ENCODE measurements around the gene SCTR.
"Not testable (repeated sequence)": the region's sequence is repeated elsewhere in the genome, so short reads cannot be mapped to it uniquely, and the experiment has no call there.

Gene SCTR

DNA sequence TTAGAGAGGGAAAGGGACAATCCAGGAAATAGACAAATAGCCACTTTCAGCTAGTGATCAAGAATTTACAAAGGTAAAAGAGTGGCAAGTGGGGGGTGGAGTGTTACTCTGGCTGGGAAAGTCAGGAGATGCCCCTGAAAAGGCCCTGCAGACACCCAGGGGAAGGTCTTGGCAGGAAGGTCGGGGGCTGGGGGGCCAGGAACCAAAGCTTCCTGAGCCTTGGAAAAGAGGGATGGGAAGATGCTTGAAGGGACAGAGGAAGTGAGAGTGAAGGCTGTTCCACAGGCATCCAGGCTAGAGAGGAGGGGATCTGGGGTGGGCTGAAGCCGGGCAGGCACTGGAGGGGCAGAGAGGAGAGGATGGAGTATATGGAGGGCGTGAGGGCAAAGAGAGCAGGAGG lies 96.5 kb downstream of the SCTR start:
- DNase-seq: no peak

DNA sequence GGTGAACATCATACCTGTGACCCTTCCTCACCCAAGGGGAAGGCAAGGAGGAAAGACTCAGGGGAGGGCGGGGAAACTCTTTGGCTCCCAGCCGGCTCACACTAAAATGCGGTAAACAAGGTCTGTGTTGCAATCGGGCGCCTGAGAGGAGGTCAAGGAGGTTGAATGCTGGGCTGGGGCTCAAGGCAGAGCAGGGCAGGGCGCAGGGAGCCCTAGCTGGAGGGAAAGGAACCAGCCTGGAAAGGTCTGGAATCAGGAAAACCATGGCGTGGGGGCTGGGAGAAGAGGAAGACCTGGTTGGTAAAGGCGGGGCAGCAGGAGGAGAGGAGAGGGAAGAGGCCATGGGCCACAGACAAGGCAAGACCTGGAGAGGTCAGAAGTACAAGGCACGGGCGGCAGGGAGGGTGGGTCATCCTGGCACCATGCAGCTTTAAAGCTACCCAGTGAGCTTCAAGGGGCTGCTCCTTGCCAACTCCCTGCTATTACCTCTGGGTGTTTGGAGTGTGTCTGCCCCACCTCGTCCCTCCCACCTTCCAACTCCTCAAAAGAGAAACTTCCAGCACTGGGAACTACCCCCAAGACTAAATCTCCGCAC lies 97.4 kb downstream of the SCTR start:
- DNase-seq: no peak

DNA sequence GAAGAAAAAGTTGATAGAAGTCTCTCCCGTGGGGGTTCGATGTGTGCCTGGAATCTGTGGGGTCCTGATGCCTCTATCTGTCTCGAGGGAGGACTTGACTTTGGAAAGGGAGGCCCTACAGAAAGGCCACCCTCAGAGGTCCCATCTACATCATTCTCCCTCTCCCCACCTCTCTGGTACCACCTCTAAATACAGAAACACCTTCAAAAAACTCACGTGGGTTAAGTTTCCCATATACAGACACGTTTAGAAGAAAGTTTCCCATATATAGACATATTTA lies 97.9 kb downstream of the SCTR start:
- no peak for DNase-seq

DNA sequence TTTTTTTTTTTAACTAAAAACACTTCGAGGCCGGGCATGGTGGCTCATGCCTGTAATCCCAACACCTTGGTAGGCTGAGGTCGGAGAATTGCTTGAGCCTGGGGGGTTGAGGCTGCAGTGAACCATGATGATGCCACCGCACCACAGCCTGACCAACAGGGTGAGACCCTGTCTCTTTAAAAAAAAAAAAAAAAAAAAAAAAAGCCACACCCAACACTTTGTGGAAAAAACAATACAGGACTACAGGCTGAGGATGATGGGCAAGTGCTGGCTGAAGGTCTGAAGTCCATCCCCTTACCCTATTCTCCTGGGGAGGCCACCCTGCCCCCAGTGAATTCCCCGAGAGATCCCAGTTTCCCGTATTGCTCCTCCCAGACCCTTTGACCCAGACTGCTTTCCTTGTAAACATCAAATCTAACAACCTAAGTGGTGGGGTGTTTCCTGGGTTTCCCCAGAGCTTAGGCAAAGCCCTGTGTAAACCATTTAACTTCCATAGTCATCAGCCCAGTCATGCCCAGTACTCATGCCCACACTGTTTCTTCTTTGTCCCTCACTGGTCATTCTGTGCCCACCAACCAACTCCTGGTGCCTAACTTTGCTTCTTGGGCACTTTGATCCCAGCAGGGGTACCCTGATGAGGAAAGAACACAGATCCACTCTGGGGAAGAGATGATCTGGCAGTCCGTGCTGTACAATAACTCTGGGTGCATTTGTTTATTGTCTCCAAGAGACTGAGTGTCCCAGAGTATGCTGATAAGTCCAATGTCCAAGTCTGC lies 98.5 kb downstream of the SCTR start:
- DNase-seq: no peak

DNA sequence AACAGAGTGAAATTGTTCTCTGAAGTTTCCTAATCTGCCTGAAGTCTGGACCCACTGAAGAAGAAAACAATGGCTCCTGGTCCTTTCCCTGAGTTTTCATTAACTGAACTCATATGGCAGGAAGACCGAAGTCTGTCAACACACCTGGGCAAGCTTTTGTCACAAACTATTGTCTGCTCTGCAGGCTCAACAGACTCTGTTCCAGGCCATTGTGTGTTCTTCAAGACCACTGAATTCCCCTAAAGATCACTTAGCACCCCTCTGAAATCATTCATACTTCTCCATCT lies 99.2 kb downstream of the SCTR start:
- DNase-seq: no peak

DNA sequence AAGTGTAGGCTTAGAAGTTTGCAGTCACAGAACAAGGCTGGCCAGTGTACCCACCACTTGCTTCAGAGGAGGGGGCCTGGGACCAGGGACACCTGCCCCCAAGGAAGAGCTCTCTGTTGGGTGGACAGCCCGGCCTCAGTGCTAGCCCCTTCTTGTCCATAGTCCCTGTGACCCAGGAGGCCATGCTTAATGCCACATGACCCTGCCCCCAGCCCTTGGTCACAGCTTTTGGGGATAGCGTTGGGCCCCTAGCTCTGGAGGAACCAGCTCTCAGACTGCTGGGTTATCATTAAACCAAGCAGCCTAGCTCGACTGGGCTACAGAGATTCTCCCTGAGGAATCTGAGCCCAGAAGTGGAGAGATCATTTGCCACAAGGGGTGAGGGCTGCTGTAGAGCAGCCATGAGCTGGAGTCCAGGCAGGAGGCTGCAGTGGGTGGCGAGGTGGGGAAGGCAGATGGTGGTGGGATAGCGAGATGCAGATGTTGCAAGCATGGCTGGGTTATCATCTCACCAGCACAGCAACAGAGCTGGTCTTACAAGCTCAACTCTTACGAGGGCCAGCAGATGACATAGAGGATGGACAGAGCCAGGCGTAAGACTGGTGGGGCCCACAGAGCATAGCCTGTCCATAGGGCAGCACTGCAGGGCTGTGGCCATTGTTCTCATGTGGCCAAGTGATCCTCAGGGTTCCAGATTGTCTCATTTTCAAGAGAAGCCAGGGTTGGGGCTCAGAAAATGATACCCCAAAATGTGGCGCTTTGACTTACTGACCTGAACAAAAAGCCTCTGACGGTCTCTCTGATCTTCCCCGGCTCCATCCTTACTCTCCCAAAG lies 99.8 kb downstream of the SCTR start:
- no peak for DNase-seq

DNA sequence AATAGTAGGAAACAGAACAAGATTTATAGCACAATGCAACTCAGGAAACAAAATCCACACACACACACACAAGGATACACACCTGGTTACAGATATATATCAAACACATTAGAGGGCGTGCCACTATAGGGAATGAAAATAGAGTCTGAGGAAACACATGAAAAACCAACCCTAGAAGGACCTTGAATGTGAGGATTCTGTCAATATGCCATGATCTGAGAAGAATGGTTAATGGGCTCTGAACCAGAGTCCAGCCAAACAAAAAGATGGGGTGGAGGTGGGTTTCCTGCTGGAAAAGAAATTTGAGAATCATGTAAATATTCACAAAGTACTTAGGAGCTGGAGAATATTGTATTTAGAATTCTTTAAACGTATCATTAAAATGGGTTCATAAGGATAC lies 100.5 kb downstream of the SCTR start:
- DNase-seq: no peak

DNA sequence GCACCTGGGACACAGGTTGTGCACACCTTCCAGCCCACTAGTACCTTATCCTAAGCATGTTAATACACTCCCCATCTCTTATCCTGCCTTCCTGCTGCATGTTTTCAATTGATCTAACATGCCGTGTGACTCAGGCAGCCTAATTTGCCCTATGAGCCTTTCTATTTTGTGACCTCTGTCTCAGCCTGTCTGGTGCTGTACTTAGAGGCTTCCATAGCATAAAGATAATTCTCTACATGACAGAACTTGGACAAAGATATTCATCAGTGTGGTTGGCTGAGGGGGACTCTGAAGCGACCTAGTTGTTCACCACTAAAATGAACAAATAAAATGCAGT lies 101.2 kb downstream of the SCTR start:
- DNase-seq: no peak

DNA sequence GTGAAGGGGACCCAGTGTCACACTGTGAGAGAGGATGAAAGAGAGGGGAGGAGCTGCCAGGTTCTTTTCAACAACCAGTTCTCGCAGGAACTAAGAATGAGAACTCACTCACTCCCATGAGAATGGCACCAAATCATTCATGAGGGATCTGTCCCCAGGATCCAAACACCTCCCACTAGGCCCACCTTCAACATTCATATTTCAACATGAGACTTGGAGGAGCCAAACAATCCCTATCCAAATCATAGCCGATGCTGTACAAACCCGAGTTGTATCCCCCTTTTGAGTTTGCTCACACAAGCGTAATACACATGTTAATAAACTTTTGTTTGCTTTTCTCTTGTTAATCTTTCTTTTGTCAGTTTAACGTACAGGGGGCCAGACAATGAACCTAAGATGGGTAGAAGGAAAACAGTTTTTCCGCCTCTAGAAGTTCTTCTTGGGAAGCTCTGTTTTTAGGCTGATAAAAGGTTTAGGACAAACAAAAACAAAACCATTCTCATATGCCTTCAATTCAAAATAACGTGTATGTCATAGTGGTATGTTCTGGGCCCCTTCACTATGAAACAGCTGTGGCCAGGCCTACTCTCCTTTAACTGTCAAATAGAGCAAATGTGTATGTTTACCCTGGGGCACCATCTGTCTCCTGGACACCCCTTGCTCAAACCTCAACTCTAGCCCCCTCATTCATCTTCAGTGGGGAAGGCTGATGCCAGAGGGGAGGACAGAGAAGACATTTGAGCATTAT lies 101.7 kb downstream of the SCTR start:
- DNase-seq: no peak

DNA sequence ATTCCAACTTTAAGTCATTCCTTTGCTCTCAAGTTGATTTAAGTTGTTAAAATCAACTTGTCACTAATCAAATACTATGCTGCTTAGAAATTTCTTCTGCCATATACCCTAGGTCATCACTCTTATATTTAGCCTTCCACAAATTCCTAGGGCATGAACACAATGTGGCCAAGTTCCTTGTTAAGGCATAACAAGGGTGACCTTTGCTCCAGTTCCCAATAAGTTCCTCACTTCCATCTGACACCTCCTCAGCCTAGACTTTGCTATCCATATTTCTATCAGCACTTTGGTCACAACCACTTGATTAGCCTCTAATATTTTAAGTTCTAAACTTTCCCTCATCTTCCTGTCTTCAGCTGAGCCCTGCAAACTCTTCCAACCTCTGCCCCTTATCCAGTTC lies 102.5 kb downstream of the SCTR start:
- no peak for DNase-seq

DNA sequence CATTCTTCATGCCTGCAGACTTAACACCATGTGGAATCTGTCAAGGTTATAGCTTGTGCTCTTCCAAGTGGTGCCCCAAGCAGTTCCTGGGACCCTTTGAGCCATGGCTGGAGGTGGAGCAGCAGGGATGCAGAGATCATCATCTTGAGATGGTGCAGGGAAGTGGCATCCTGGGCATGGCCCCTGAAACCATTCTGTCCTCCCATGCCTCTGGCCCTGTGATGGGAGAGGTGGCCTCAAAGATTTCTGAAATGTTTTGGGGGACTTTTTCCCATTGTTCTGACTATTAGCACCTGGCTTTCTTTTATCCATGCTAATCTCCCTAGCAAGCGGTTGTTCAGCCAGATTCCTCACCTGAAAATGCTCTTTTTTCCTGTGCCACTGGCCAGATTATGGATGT lies 103.0 kb downstream of the SCTR start:
- DNase-seq: no peak

DNA sequence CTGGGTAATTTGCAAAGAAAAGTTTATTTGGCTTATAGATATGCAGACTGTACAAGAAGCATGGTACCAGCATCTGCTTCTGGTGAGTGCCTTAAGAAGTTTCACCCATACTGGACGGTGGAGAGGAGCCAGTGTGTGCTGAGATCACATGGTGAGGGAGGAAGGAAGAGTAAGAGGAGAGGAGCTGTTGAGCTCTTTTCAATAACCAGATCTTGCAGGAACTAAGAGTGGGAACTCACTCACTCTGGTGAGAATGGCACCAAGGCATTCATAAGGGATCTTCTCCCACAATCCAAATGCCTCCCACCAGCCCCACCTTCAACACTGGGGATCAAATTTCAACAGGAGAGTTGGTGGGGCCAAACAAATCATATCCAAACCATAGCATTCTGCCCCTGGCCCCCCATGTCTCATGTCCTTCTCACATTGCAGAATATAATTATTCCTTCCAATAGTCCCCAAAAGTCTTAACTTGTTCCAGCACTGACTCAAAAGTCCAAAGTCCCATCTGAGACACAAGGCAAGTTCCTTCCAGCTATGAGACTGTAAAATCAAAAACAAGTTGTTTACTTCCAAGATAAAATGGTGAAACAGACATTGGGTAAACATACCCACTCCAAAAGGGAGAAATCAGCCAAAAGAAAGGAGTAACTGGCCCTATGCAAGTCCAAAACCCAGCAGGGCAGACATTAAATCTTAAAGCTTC lies 104.3 kb downstream of the SCTR start:
- DNase-seq: no peak

DNA sequence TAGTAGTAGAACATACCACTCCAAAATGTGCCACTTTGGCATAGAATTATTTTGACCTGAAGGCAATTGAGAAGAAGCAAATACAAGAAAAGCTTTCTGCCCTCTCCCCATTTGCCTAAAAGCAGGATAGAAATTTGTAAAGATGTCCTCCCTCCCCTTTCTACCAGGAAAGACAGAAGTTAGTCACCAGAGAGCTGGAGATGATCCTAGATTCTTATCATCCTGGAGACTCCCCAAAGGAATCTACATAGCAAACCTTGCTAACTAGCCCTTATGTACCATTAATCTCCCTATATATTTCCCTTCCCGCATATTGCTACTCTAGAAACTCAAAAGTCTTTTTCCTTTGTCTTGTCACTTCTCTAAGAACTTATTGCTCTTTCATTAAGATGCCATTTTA lies 105.2 kb downstream of the SCTR start:
- DNase-seq: no peak

DNA sequence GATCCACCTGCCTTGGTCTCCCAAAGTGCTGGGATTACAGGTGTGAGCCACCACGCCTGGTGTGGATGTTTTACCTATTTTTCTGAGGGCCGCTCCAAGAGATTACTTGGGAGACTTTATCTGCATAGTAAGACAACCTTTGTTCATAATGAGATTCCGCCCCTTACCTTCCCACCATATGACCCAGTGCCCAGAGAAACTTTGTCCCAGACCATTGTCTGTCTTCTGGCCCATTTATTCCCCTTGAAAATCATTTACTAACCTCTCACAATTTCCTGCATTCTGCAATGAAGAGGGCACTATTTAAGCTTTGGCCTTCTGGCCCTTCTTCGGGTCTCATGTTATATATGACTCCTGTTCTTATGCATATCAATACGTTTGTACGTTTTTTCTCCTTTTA lies 106.4 kb downstream of the SCTR start:
- DNase-seq: no peak

DNA sequence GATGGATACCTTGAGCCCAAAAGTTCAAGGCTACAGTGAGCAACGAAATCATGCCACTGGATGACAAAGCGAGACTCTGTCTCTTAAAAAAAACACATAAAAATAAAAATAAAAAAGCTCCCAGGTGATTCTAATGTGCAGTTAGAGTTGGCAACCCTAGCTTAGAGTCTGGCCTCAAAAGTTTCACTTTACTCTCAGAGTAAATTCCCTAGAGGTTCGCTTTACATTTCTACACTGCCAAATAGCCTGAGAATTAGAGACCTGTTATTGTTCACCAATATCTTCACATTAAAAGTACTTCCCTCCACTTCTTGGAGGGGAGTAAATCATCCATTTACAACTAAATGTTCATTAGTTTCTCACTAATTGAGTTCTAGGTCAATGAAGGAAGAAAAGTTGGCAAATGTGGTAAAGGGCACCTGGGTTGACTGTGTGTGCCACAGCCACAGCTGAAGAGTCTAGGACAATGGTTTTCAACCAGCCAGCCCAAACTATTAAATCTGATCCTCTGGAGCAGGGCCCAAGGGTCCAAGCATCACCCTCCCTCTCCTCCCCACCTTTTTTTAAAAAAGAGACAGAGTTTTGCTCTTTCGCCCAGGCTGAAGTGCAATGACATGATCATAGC lies 107.9 kb downstream of the SCTR start:
- DNase-seq: no peak

DNA sequence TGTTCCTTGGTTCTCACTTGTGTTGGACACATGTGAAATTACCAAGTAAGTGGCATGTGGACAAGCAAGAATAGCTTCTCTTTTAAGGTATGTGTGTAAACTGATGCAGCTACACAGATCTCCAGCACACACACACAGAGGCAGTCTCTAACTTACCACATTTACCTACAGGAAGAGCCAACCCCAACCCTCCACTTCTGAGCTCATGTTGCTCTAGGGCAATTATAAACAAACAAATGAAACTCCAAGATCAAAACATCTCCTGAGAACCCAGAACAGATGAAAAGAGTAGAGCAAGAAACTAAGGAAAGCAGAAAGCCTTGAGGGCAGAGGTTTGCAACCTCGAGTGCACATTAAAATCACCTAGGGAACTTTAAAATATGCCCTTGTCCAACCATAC lies 108.7 kb downstream of the SCTR start:
- DNase-seq: no peak

DNA sequence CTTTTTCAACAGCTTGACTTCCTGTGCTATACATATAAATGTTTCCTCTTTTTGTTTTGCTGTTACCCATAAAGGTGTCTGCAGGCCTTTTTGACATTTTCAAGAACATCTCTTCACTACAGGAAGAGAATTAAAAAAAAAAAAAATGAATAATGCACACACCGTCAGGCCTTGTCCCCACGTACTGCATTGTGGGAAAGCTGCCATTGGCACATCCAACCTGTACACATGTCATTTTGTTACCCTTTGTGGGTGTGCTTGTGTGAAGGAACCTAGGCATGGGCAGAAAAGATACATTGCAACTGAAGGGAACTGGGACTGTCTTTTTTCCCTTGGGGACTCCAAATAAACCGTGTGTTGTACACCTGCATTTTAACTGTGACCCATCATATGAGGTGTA lies 109.4 kb downstream of the SCTR start:
- no peak for DNase-seq

DNA sequence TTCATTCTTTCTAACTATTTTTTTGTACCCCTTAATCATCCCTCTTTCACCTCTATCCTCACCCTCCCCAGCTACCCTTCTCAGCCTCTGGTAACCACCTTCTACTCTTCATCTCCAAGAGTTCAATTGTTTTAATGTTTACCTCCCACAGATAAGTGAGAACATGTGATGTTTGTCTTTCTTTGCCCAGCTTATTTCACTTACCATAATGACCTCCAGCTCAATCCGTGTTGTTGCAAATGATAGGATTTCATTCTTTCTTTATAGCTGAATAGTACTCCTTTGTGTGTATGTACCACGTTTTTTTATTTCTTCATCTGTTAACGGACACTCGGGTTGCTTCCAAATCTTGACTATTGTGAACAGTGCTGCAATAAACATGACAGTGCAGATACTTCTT lies 114.8 kb downstream of the SCTR start:
- DNase-seq: no peak

DNA sequence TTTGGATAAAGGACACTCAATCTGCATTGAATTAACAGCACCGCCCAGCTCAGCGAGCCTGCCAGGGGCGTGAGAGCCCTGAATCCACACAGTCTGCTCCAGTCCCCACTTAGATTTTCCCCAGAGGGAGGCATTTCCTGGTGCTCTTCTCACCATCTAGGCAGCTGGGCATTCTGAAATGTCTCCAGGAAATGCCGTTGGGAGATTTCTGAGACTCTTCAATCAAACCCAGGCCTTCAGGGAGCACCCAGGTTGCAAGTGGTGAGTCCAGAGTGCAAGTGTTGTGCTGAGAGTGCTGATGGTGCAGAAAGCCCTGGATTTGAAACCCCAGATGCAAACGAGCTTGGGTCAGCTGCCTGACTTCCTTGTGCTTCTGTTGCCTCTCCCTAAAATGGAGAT lies 116.1 kb downstream of the SCTR start:
- DNase-seq: no peak

DNA sequence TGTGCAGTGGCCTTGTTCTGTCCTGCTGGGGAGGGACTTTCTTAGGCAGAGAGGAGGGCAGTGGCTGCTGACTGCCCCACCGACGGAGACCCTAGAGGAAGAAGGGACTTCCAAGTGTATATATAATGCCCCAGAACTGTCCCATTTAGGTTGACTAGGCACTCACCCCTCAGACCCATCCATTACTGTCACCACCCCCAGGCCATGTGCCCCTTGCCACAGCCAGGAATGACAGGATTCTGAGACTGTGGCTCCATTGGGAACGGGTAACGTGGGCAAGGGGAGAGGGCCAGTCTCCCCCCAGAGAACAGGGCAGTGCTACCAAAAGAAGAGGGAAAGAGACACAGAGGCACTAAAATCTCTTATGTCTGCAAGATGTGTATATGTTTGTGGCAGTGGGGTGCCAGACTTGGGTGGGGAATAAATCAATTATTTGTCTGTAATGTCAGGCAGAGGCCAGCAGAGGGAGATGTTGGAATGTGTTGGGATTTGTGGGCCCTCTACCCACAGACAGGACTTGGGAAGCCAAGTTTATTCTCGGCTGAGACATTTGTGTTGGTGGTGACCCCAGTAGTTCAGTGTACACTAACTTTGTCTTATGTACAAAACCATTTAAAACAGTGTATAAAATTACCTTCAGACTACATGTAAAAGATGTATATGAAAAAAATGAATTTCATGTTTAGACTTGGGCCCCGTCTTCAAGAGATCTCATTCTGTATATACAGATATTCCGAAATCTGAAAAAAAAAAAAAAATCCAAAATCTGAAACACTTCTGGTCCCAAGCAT lies 116.7 kb downstream of the SCTR start:
- DNase-seq: peak; percentile 47

DNA sequence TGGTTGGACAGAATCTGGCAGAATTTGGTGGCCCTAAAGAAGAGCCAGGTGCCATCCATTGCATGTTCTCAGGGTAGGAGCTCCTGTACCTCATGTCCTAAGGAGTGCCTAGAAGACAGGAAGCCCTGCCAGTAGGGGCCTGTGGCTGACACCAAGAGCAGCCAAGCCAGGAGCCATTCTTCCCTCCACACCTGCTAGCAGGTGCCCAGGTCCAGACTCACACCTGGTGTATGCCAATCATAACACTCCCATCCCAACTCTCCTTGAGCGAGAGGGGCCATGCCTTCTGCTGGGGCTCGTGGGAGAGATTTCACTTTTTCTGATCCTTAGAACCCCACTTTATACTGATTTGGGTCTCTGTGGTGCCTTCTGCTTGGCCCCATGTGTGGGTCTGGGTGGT lies 119.1 kb downstream of the SCTR start:
- DNase-seq: no peak

DNA sequence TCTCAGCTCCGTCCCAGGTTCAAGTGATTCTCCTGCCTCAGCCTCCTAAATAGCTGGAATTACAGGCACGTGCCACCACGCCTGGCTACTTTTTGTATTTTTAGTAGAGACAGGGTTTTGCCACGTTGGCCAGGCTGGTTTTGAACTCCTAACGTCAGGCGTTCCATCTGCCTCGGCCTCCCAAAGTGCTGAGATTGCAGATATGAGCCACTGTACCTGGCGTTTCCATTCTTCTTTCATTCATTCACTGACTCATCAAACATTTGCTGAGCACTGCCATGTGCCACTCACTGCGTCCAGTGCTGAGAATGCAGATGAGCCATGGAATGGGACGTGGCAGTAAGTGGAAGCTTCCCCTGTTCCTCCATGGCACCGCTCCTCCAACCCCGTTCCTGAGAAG lies 120.7 kb downstream of the SCTR start:
- not testable (repeated sequence) for DNase-seq

Data from right hindlimb (tissue), 1 donor.